HG02973 (cell line): ENCODE data around the gene COMMD1.

ENCODE experiments used
- ATAC-seq: cut with Tn5 transposase; IDR thresholded peaks from one replicate; pipeline ENCODE4 v1.9.1; 2021; ENCODE audit warnings: moderate library complexity; ENCODE audit not compliant: unreplicated experiment

The COMMD1 gene

GRCh38 chr2:62163834-62164233 lies 258.4 kb downstream of the COMMD1 start:
- ATAC-seq = no peak

DNA sequence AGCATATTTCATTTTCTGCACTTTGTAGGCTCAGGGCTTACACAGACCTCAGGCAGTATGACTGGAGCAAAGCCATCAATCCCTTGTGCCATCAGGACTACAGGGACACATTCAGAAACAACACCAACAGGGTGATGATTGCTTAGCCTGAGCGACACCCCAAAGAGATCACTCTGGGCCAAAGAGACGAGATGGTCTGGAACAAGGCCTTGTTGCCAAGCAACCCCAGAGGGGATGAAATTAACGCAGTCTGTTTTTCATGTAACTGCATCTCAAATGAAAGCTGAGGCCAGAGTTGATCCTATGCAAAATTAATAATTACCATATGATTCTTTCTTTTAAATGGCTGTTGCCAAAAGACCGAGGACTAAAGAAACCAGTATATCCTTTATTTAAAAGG lies 270.3 kb downstream of the COMMD1 start:
- no peak for ATAC-seq

DNA sequence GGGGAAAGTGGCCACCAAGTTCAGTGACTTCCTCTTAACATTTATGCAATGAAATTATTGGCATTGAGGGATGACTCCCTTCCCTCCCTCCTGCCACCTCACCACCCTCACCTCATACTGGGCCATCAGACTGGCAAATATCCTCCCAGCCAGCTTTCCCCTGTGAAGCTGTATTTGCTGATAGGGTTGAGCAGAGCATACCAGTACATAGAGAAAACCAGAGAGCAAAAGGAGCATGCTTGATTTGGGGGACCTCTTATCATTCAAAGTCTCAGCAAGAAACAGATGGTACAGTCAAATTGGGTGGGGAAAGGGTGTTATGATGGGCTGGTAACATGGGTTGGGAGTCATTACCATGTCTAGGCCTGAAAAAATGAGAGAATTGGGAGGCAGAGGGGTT lies 271.3 kb downstream of the COMMD1 start:
- ATAC-seq = no peak

DNA sequence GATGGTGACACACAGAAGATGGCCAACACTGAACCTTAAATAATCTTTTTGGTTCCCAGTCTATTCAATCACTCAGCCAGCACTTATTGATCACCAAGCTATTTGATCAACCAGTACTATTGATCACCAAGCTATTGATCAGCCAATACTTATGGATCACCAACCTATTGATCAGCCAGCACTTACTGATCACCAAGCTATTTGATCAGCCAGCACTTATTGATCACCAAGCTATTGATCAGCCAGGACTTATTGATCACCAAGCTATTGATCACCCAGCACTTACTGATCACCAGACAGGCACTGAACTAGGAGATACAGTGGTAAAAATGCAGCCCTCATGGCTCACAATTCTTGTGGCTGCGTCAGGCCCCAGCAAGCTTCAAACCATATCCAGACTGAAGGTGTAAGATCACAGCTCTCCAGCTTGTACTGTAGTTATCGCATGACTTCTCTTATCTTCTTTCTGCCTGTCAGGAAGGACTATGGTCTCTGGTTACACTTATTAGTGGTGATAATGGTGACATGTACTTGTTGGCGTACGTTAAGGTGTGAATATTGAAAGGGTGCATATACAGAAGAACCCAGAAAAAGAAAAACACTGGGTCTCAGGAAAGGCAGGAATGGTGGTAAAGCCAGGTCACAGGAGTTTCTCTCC lies 272.0 kb downstream of the COMMD1 start:
- no peak for ATAC-seq

- ATAC-seq = no peak
These were observed 273.3 kb downstream of the COMMD1 start for GRCh38 chr2:62178741-62179271.

DNA sequence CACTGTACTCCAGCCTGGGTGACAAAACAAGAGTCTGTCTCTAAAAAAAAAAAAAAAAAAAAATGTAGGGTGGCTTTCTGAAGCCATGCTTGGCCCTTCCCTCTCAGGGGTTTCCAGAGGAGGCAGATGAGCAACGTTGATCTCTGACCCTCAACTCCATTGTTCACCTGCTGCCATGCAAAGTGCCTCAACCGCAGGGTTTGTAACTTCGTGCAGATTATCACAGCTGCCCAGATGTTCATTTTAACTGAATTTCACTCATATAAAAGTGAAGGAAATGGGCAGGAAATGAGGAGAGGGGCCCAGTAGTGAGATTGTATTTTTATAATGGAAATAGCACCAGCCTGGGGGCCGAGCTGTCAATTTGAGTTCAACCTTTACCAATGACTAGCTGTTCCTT lies 275.5 kb downstream of the COMMD1 start:
- ATAC-seq = no peak

- ATAC-seq = no peak
These were observed 276.4 kb downstream of the COMMD1 start for GRCh38 chr2:62181843-62182242.

DNA sequence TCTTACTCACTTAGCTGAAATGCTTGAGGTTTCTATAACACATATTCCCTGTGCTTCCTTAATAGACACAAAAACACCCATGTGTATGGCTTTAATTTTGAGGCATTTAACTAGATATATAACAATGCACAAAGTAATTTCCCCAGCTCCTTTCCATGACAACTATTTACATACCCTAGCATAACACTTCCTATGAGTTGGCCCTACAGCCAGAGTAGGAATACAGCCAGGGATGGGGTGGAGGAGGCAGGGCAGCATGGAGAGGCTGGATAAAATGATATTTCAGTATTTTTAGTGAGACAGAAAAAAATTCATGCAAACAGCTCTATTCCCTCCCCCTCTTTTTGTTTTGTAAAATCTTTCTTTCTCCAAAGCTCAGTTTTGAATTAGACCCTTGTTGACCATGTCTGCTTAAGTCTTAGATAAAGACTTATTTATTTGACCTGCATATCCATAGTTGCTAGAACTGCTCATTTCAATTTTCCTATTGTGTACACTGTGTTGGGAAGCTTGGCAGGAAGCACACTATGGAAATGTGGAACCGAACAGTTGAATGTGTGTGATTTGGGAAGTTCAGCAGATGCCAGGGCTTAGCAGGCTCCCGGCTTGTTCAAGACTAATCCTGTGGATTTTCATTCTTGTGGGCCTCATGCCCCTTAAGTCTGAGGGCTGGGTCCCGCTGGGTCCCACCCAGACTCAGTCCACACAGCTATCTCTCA lies 279.2 kb downstream of the COMMD1 start:
- ATAC-seq = no peak
